Endothelial cell of umbilical vein (primary cell): ENCODE data around the gene DHRS1. TPM values are rescaled to one million over a fixed set of nuclear protein-coding genes. Genes with fewer than 3 reads are reported as not detected.

Experiments
- BruUV-seq: library from RNA; stranded (reverse); fragments of 400-500 nt; replicated peaks from 2 replicates; lab custom pipeline; 2021; lab: Mats Ljungman, UMichigan
- CTCF ChIA-PET: fragments of 300-600, 350-600 bp; sonication (Branson Sonifier 250); formaldehyde crosslinking; loops from one replicate; lab custom pipeline; 2021; ENCODE audit warnings: antibody characterized with exemption, inconsistent platforms; lab: Charles Lee
- POLR2A ChIA-PET: fragments of 300-600, 350-600 bp; sonication (Branson Sonifier 250); formaldehyde crosslinking; loops from one replicate; lab custom pipeline; 2021; ENCODE audit warnings: antibody characterized with exemption, inconsistent platforms; lab: Charles Lee
- DNase-seq: peaks from one replicate; pipeline ENCODE4 v3.0.0-alpha.2; 2011; ENCODE audit warnings: low read depth, low spot score
- FAIRE-seq: peaks from 2 replicates; lab custom pipeline; 2011; peaks lifted over from hg19 to GRCh38; lab: Jason Lieb, UNC
- H2AFZ ChIP-seq: 2 replicates; pipeline ENCODE4 v1.6.0; 2012; ENCODE audit warnings: low read depth, low read length, control low read depth, inconsistent platforms
- H3K27ac ChIP-seq: 2 replicates; pipeline ENCODE4 v1.5.1; 2011; ENCODE audit warnings: low read depth, mild to moderate bottlenecking, control low read depth, low read length, moderate library complexity; ENCODE audit not compliant: insufficient read depth
- H3K27me3 ChIP-seq, 2 experiments: 2 replicates each; pipeline versions ENCODE4 v1.6.0 to v1.6.1; 2011; ENCODE audit warnings: low read length in 2 of 2, mixed read lengths in 1 of 2; ENCODE audit not compliant: control insufficient read depth in 2 of 2, insufficient read depth in 2 of 2
- H3K36me3 ChIP-seq, 2 experiments: 2 replicates in 1 of 2; 3 replicates in 1 of 2; pipeline ENCODE4 v1.5.1; 2011; ENCODE audit warnings: low read length in 2 of 2, mild to moderate bottlenecking in 1 of 2, moderate library complexity in 1 of 2; ENCODE audit not compliant: control insufficient read depth in 2 of 2, insufficient read depth in 2 of 2; ENCODE audit errors: extremely low read depth in 1 of 2
- H3K4me1 ChIP-seq: 3 replicates; pipeline ENCODE4 v1.5.1; 2011; ENCODE audit warnings: mild to moderate bottlenecking, low read length; ENCODE audit not compliant: control insufficient read depth, insufficient read depth; ENCODE audit errors: extremely low read depth
- H3K4me2 ChIP-seq: 2 replicates; pipeline ENCODE4 v1.6.1; 2011; ENCODE audit warnings: low read length, control low read depth, mixed read lengths; ENCODE audit not compliant: insufficient read depth
- H3K4me3 ChIP-seq, 3 experiments: fragments of 200-600 bp in 1 of 3; sonication (generic), shearing (Covaris generic) in 1 of 3; replicated peaks in 1 of 3; 2 replicates each; pipeline ENCODE4 v1.5.1; 2011 to 2016; ENCODE audit warnings: control low read depth in 3 of 3, low read length in 3 of 3, mild to moderate bottlenecking in 2 of 3, inconsistent platforms in 1 of 3, low read depth in 1 of 3, moderate library complexity in 1 of 3; ENCODE audit not compliant: insufficient read depth in 1 of 3
- H3K79me2 ChIP-seq: 2 replicates; pipeline ENCODE4 v1.6.0; 2012; ENCODE audit warnings: low read length, inconsistent platforms; ENCODE audit not compliant: control insufficient read depth, insufficient read depth
- H3K9ac ChIP-seq: replicated peaks from 2 replicates; pipeline ENCODE3; 2011; ENCODE audit warnings: low read length, control low read depth; ENCODE audit not compliant: insufficient read depth; ENCODE audit errors: extremely low read depth
- H3K9me1 ChIP-seq: replicated peaks from 3 replicates; pipeline ENCODE4 v1.6.0; 2011; ENCODE audit warnings: mild to moderate bottlenecking, low read length; ENCODE audit not compliant: control insufficient read depth, insufficient read depth; ENCODE audit errors: extremely low read depth
- H3K9me3 ChIP-seq: replicated peaks from 2 replicates; pipeline ENCODE4 v1.5.1; 2012; ENCODE audit warnings: low read length, inconsistent platforms; ENCODE audit not compliant: control insufficient read depth, insufficient read depth
- H4K20me1 ChIP-seq: replicated peaks from 2 replicates; pipeline ENCODE3; 2011; ENCODE audit warnings: mild to moderate bottlenecking, low read length; ENCODE audit not compliant: control insufficient read depth, insufficient read depth; ENCODE audit errors: extremely low read depth
- EZH2 ChIP-seq: IDR thresholded peaks from 2 replicates; pipeline ENCODE4 v1.6.1; 2012; ENCODE audit warnings: borderline replicate concordance, low read depth, mild to moderate bottlenecking, moderate library complexity, low read length, inconsistent platforms; ENCODE audit not compliant: severe bottlenecking
- FOS ChIP-seq: IDR thresholded peaks from 2 replicates; pipeline ENCODE4 v1.6.1; 2011; ENCODE audit warnings: mild to moderate bottlenecking, low read length, moderate library complexity, borderline replicate concordance; ENCODE audit not compliant: insufficient read depth
- GATA2 ChIP-seq: IDR thresholded peaks from 2 replicates; pipeline ENCODE4 v1.7.0; 2011; ENCODE audit warnings: low read depth, mild to moderate bottlenecking, moderate library complexity, mixed read lengths, low read length; ENCODE audit not compliant: insufficient read length, insufficient read depth
- JUN ChIP-seq: IDR thresholded peaks from 2 replicates; pipeline ENCODE4 v1.6.1; 2011; ENCODE audit warnings: borderline replicate concordance, low read depth; ENCODE audit not compliant: insufficient read length, insufficient read depth
- MAX ChIP-seq: IDR thresholded peaks from 2 replicates; pipeline ENCODE4 v1.6.1; 2011; ENCODE audit not compliant: insufficient read depth, insufficient read length
- MYC ChIP-seq: IDR thresholded peaks from one replicate; pipeline ENCODE4 v1.6.1; 2011; ENCODE audit warnings: mild to moderate bottlenecking, low read depth, low read length
- POLR2A ChIP-seq: IDR thresholded peaks from 2 replicates; pipeline ENCODE4 v1.6.1; 2012; ENCODE audit warnings: low read depth, mild to moderate bottlenecking, control low read depth, low read length
- POLR2AphosphoS5 ChIP-seq: IDR thresholded peaks from 2 replicates; pipeline ENCODE4 v1.6.1; 2012; ENCODE audit warnings: low read depth, mild to moderate bottlenecking, control low read depth, low read length, moderate library complexity; ENCODE audit not compliant: insufficient read depth
- dilution Hi-C: fragments of 300-500 bp; cut with MboI; formaldehyde crosslinking; loops from one replicate; pipeline ENCODE4 v1.15.0; 2019; ENCODE audit warnings: low sequenced_read_pairs; ENCODE audit not compliant: extremely low pct_ligation_motif_present
- intact Hi-C: fragments of 100-400 bp; cut with micrococcal nuclease; formaldehyde crosslinking; loops from one replicate; pipeline ENCODE4 v1.10.0; 2022
- polyA plus RNA-seq, 4 experiments: library from polyadenylated mRNA; depleted of rRNA in 3 of 4; stranded (reverse) in 3 of 4; unstranded in 1 of 4; fragments of >200 nt; gene quantifications; 2 replicates each; pipeline versions ENCODE4 v1.2.1 to v1.2.3, GENCODE V29; 2011 to 2012; ENCODE audit warnings: missing spikeins in 1 of 4
- total RNA-seq: library from RNA; stranded (reverse); gene quantifications from 2 replicates; pipeline ENCODE4 v1.2.3, GENCODE V29; 2021
- TF ChIP-seq, protein P1 (sequence below), 2 donors: IDR thresholded peaks; 1 replicate in 1 of 2; 2 replicates in 1 of 2; pipeline ENCODE4 v1.5.1; 2011; ENCODE audit warnings: low read length in 2 of 2, mild to moderate bottlenecking in 2 of 2, moderate library complexity in 2 of 2, control low read depth in 1 of 2, inconsistent platforms in 1 of 2, low read depth in 1 of 2; ENCODE audit not compliant: insufficient read depth in 1 of 2; ENCODE audit errors: extremely low read depth in 1 of 2

DHRS1 gene
- total and polyA plus RNA-seq, 2 donors (not counting 3 experiments of a cell fraction or from before 2014, with no cell fraction given): 18.0 to 69.5 TPM

DNA sequence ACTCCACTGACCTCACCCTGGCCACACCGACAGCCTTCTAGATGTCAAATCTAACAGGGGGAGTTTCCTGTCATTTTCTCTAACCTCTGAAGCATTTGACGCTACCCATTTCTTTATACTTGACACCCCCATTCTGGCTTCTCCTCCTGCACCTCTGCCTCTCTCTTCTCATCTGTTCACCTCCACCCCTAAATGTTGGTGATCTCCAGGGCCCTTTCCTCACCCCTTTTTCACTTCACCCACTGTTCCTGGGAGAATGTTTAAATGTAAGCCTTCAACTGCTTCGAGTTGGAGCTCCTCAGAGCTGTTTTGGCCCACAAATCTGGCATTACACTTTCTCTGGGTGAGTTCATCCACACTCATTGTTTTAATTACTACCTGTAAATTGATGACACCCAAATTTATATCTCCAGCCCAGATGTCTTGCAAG, 27.7 kb downstream of the DHRS1 start:
- H3K4me1 ChIP-seq: peaks cover 9% of the 10 kb centered on the region
- peak overlapping the region; percentile 58 to 77 (median 65) for H3K4me3 ChIP-seq
- H3K27me3 ChIP-seq: no peaks in the 10 kb centered on the region
- peak; percentile 40 for FAIRE-seq
- H3K9me3 ChIP-seq: no peaks in the 10 kb centered on the region
- POLR2A ChIA-PET: interaction anchor here (0.8 to 1.9 kb wide), 3 partner anchors 8 to 29 kb away, joined by 3 to 17 read pairs (median 4); partner anchors contain the start of gene TINF2
- H2AFZ ChIP-seq: peak overlapping the region; percentile 81
- H3K9ac ChIP-seq: peak overlapping the region; percentile 98
- H3K9me1 ChIP-seq: no peaks in the 10 kb centered on the region
- no peaks in the 10 kb centered on the region for H3K79me2 ChIP-seq
- peak overlapping the region; percentile 92 for H3K27ac ChIP-seq
- no peak for DNase-seq
- dilution Hi-C loops: no loop called here
- no peak for TF ChIP-seq MYC
- no peak for TF ChIP-seq EZH2
- no peak for TF ChIP-seq POLR2AphosphoS5
- no peak for TF ChIP-seq JUN
- no peak for TF ChIP-seq POLR2A
- TF ChIP-seq, protein P1, sequence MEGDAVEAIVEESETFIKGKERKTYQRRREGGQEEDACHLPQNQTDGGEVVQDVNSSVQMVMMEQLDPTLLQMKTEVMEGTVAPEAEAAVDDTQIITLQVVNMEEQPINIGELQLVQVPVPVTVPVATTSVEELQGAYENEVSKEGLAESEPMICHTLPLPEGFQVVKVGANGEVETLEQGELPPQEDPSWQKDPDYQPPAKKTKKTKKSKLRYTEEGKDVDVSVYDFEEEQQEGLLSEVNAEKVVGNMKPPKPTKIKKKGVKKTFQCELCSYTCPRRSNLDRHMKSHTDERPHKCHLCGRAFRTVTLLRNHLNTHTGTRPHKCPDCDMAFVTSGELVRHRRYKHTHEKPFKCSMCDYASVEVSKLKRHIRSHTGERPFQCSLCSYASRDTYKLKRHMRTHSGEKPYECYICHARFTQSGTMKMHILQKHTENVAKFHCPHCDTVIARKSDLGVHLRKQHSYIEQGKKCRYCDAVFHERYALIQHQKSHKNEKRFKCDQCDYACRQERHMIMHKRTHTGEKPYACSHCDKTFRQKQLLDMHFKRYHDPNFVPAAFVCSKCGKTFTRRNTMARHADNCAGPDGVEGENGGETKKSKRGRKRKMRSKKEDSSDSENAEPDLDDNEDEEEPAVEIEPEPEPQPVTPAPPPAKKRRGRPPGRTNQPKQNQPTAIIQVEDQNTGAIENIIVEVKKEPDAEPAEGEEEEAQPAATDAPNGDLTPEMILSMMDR (IDR thresholded peaks at IDR 0.05; ENCODE audit: extremely low read depth in 1 of 2, insufficient read depth in 1 of 2, low read depth in 1 of 2, low read length in 2 of 2): no peak
- TF ChIP-seq GATA2: no peak
- no peak for TF ChIP-seq FOS
- TF ChIP-seq MAX: no peak
- no TSS peak for BruUV-seq
- CTCF ChIA-PET: interaction anchor here (0.6 to 2.9 kb wide), 14 partner anchors 8 to 1344 kb away, joined by 3 to 35 read pairs (median 5); partner anchors contain the start of genes CHMP4A, CIDEB, IRF9 and MDP1
- H3K36me3 ChIP-seq: peaks cover 2 to 15% of the 10 kb centered on the region in 2 experiments
- peak overlapping the region; percentile 76 for H3K4me2 ChIP-seq
- H4K20me1 ChIP-seq: no peaks in the 10 kb centered on the region
- intact Hi-C loops: loop anchor here (1.0 kb wide), 5 partner anchors 27 to 56 kb away; partner anchors contain the start of genes DHRS1, MDP1 and NOP9
